WI38 (cell line): ENCODE results near the gene TRIM26.

Experiments used
- H3K4me3 ChIP-seq: 2 replicates; pipeline ENCODE4 v1.5.1; 2011; ENCODE audit warnings: low read depth, mild to moderate bottlenecking, control low read depth, low read length
- TF ChIP-seq, protein P1 (sequence below): IDR thresholded peaks from 2 replicates; pipeline ENCODE4 v1.5.1; 2012; ENCODE audit warnings: low read depth, mild to moderate bottlenecking, control low read depth, low read length

TRIM26 gene

DNA sequence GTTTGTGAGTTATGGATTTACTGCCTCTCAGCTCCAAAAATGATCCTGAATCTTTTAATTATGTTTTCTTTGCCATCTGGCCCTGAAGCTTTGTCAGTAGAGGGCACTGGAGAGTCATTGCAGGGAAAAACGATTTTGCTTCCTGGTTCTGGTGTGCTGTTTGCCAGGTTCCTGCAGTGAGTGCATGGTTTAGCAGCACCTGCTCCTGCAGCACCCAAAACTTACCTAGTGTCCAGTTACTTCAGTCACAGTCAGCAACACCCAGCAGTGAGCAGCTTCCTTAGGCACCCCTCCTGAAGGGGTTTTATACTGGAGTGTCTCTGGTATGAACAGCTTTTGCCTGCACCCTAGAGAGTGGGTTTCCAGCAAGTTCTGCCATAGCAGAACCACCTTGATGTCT is 6.0 kb upstream of the TRIM26 start:
- TF ChIP-seq, protein P1, sequence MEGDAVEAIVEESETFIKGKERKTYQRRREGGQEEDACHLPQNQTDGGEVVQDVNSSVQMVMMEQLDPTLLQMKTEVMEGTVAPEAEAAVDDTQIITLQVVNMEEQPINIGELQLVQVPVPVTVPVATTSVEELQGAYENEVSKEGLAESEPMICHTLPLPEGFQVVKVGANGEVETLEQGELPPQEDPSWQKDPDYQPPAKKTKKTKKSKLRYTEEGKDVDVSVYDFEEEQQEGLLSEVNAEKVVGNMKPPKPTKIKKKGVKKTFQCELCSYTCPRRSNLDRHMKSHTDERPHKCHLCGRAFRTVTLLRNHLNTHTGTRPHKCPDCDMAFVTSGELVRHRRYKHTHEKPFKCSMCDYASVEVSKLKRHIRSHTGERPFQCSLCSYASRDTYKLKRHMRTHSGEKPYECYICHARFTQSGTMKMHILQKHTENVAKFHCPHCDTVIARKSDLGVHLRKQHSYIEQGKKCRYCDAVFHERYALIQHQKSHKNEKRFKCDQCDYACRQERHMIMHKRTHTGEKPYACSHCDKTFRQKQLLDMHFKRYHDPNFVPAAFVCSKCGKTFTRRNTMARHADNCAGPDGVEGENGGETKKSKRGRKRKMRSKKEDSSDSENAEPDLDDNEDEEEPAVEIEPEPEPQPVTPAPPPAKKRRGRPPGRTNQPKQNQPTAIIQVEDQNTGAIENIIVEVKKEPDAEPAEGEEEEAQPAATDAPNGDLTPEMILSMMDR, result peak; percentile 92
- H3K4me3 ChIP-seq, result no peak overlapping the region

DNA sequence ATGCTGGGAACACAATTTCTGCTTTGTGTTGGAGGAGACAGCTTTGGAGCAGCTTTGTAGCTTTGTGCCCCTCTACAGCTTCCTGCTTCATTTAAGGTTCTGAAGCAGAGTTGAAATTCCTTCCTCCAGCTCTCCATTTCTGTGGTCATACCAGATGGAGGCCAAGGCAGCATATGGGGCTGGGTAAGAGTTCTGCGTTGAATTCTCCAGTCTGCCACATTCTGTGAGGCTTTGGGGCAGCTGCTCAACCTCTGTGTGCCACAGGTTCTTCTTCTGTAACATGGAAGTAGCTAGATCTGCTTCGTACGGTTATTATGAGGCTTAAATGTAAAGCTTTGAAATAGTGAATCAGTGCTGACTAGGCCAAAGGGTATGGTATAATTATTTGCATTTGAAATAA is 2.9 kb upstream of the TRIM26 start:
- TF ChIP-seq, protein P1, result no peak
- no peak overlapping the region for H3K4me3 ChIP-seq

DNA sequence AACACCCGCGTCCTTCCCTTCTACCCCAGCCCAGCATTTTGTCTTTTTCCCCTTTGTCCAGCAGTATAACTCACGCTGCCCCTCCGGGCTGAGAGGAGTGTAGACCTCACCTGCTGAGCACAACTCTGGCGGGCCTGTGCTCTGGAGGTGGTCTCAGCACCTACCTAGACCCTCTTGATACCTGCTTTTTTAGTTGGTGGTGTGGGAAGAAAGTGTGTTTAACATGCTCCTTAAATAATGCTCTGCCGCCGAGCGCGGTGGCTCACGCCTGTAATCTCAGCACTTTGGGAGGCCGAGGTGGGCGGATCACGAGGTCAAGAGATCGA is 1.4 kb upstream of the TRIM26 start:
- H3K4me3 ChIP-seq, result peak overlapping the region; percentile 98
- TF ChIP-seq, protein P1, result no peak

DNA sequence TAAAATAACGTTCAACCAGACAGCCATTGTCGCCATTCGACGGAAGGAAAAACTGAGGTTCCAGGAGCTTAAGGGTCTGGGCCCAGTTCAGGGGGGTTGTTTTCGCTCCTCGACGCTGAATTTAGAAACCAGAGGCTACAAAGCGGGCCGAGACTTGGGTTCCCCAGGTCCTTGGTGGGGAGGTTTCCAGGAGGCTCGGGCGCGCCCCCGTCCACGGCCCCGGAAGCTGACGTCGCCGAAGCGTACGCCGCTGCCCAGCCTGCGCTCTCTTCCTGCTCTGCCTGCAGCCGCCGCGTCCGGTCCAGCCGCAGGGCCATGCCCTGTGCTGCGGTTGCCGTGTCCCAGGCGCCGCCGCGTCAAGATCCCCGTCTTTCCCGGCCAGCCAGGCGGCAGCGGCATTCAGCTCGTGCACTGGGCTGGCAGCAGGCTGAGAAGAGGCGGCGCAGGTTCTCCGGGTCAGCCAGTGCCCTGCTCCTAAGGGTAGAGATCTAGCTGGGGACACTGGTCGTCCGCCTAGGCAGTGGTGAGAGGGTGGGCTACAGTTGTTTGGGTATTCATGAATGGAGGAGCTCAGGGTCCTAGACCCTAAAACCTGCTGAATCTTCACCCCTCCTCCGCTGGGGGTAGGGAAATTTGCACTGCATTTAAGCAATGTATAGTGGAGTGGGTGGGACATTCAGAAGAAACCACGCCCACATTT is 901 bp upstream of the TRIM26 start:
- peak overlapping the region; percentile 98 for H3K4me3 ChIP-seq
- TF ChIP-seq, protein P1, result no peak

DNA sequence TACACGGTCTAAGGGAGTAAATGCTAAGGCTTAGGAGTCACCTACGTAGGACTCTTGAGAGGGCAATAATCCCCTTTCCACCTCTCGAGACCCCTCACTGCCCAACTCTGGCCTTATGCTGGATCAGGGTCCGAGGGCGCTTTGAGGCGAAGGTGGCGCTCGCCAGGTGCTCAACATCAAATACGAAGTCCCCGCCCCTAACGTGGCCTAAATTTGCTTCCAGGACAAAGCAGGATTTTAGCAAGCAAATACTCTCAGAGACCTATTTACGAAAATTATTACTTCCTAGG is 406 bp upstream of the TRIM26 start:
- peak overlapping the region; percentile 98 for H3K4me3 ChIP-seq
- TF ChIP-seq, protein P1, result no peak

DNA sequence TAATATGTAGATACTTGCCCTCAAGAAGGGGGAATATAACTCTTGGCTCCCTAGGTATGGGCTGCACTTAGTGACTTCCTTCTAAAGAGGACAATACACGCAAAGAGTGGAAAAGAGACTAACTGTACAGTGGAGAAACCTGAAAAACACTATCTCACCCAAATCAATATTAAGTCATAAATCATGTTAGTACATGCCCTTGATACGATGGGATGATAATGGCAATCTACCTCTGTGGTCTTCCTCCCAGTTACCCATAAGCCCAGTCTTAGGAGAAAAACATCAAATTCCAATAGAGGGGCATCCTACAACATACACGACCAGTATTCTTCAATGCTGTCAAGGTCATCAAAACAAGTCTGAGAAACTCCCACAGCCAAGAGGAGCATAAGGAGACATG is 1.3 kb downstream of the TRIM26 start:
- H3K4me3 ChIP-seq, result peak overlapping the region; percentile 98
- TF ChIP-seq, protein P1, result no peak

DNA sequence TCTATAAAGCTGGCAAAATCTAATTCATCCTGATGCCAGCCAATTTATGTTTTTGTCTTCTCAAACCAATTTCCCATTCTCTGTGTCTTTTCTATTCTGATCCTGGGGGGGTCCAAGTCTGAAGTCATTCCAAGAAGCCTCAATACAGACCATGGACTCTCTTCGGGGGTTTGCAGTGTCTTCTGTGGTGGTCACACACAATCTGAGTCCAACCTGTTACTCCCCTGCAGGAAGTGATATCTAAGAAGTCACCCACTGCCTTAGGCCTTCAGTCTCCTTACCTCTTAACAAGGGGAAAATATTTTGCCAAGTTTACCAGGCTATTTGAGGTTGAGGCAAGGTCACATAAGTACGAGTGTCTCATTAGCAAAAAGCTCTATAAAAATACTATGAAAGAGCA is 1.9 kb downstream of the TRIM26 start:
- TF ChIP-seq, protein P1, result no peak
- no peak overlapping the region for H3K4me3 ChIP-seq
